WTC11 (cell line): ENCODE data around the gene MRPS18A.

Source experiments
- JUN ChIP-seq: sonication (generic); formaldehyde crosslinking; IDR thresholded peaks from 2 replicates; pipeline ENCODE4 v1.8.0; 2023; ENCODE audit warnings: mild to moderate bottlenecking, missing genetic modification reagents
- TF ChIP-seq, protein P1 (sequence below): sonication (generic); formaldehyde crosslinking; IDR thresholded peaks from 2 replicates; pipeline ENCODE4 v1.8.0; 2023; ENCODE audit warnings: missing genetic modification reagents
- TF ChIP-seq, protein P2 (sequence below): fragments of 200-600 bp; IDR thresholded peaks from 2 replicates; pipeline ENCODE4 v1.8.0; 2022; ENCODE audit warnings: antibody characterized with exemption

DNA sequence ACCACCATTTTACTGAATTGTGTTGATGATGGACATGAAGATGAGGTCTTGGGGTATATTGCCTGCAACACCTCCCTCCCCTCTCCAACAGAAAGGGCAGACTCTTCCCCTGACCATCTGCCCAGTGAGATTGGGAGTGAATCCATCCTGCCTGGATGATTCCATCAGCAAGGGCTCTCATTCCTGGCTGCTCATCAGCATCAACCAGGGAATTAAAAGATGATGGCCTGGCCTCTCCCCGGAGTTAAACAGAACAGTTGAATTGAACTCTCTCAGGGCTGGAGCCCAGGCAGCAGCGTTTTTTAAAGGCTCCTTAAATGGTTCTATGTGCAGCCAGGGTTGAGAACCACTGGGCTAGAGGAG lies 14.6 kb upstream of the MRPS18A start:
- TF ChIP-seq, protein P1, sequence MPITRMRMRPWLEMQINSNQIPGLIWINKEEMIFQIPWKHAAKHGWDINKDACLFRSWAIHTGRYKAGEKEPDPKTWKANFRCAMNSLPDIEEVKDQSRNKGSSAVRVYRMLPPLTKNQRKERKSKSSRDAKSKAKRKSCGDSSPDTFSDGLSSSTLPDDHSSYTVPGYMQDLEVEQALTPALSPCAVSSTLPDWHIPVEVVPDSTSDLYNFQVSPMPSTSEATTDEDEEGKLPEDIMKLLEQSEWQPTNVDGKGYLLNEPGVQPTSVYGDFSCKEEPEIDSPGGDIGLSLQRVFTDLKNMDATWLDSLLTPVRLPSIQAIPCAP (CRISPR knock-in tag), result no peak
- TF ChIP-seq, protein P2, sequence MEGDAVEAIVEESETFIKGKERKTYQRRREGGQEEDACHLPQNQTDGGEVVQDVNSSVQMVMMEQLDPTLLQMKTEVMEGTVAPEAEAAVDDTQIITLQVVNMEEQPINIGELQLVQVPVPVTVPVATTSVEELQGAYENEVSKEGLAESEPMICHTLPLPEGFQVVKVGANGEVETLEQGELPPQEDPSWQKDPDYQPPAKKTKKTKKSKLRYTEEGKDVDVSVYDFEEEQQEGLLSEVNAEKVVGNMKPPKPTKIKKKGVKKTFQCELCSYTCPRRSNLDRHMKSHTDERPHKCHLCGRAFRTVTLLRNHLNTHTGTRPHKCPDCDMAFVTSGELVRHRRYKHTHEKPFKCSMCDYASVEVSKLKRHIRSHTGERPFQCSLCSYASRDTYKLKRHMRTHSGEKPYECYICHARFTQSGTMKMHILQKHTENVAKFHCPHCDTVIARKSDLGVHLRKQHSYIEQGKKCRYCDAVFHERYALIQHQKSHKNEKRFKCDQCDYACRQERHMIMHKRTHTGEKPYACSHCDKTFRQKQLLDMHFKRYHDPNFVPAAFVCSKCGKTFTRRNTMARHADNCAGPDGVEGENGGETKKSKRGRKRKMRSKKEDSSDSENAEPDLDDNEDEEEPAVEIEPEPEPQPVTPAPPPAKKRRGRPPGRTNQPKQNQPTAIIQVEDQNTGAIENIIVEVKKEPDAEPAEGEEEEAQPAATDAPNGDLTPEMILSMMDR, result no peak
- TF ChIP-seq JUN (CRISPR knock-in tag), result no peak
